ENCODE data around the gene OSR1.

- TF ChIP-seq CTCF (IDR thresholded peaks at IDR 0.05) (no peak), POLR2A (IDR thresholded peaks at IDR 0.05) (no peak)
Observed at GRCh38 chr2:19348692-19349091, 9.7 kb downstream of the OSR1 start.

Measured in right lobe of liver (tissue), 4 donors.